ENCODE measurements around the gene CEP131. TPM values are rescaled to one million over a fixed set of nuclear protein-coding genes. Genes with fewer than 3 reads are reported as not detected.

Gene CEP131
- total and polyA plus RNA-seq, 2 donors (not counting 3 experiments of a cell fraction or from before 2014, with no cell fraction given), result 5.3 to 17.9 TPM

- no peaks in the 10 kb centered on the region for H3K9me3 ChIP-seq (replicated peaks; ENCODE audit: control insufficient read depth, insufficient read depth, low read length)
- no peaks in the 10 kb centered on the region for H3K4me1 ChIP-seq (ENCODE audit: control insufficient read depth, extremely low read depth, insufficient read depth, low read length)
- no peaks in the 10 kb centered on the region for H3K79me2 ChIP-seq (ENCODE audit: control insufficient read depth, insufficient read depth, low read length)
- CTCF ChIA-PET, result no interaction called here
- H4K20me1 ChIP-seq (replicated peaks; ENCODE audit: control insufficient read depth, extremely low read depth, insufficient read depth, low read length), result no peaks in the 10 kb centered on the region
- H3K9ac ChIP-seq (replicated peaks; ENCODE audit: extremely low read depth, insufficient read depth, low read length), result no peak overlapping the region
- TF ChIP-seq GATA2 (IDR thresholded peaks at IDR 0.05; ENCODE audit: insufficient read depth, insufficient read length, low read depth, low read length), result no peak
- TF ChIP-seq FOS (IDR thresholded peaks at IDR 0.05; ENCODE audit: borderline replicate concordance, insufficient read depth, low read length), result no peak
- no peak for TF ChIP-seq EZH2 (IDR thresholded peaks at IDR 0.05; ENCODE audit: borderline replicate concordance, low read depth, low read length, severe bottlenecking)
- no peak for TF ChIP-seq POLR2AphosphoS5 (IDR thresholded peaks at IDR 0.05; ENCODE audit: insufficient read depth, low read depth, low read length)
- TF ChIP-seq JUN (IDR thresholded peaks at IDR 0.05; ENCODE audit: borderline replicate concordance, insufficient read depth, insufficient read length, low read depth), result no peak
- TF ChIP-seq MAX (IDR thresholded peaks at IDR 0.05; ENCODE audit: insufficient read depth, insufficient read length), result no peak
- no peak for DNase-seq (ENCODE audit: low read depth, low spot score)
- H3K27me3 ChIP-seq (ENCODE audit: control insufficient read depth in 2 of 2, insufficient read depth in 2 of 2, low read length in 2 of 2), result no peaks in the 10 kb centered on the region
- no peak overlapping the region for H3K27ac ChIP-seq (ENCODE audit: insufficient read depth, low read depth, low read length)
- H3K9me1 ChIP-seq (replicated peaks; ENCODE audit: control insufficient read depth, extremely low read depth, insufficient read depth, low read length), result no peaks in the 10 kb centered on the region
- no TSS peak for BruUV-seq (replicated peaks)
- no peak for FAIRE-seq
- H3K4me3 ChIP-seq (replicated peaks in 1 of 3; ENCODE audit: insufficient read depth in 1 of 3, low read depth in 1 of 3, low read length in 3 of 3), result no peak overlapping the region
- intact Hi-C loops (cut with micrococcal nuclease), result no loop called here
- dilution Hi-C loops (cut with MboI; ENCODE audit: extremely low pct_ligation_motif_present, low sequenced_read_pairs), result no loop called here
- H3K4me2 ChIP-seq (ENCODE audit: insufficient read depth, low read length), result no peak overlapping the region
- POLR2A ChIA-PET, result no interaction called here
- peaks cover 2 to 58% of the 10 kb centered on the region in 2 experiments for H3K36me3 ChIP-seq (ENCODE audit: control insufficient read depth in 2 of 2, extremely low read depth in 1 of 2, insufficient read depth in 2 of 2, low read length in 2 of 2)
- H2AFZ ChIP-seq (ENCODE audit: low read depth, low read length), result no peak overlapping the region
Measured at GRCh38 chr17:81260641-81261040, 37.9 kb upstream of the CEP131 start.

- peaks cover 2 to 57% of the 10 kb centered on the region in 2 experiments for H3K36me3 ChIP-seq (ENCODE audit: control insufficient read depth in 2 of 2, extremely low read depth in 1 of 2, insufficient read depth in 2 of 2, low read length in 2 of 2)
- POLR2A ChIA-PET, result no interaction called here
- DNase-seq (ENCODE audit: low read depth, low spot score) (no peak), FAIRE-seq (no peak)
- no TSS peak for BruUV-seq (replicated peaks)
- intact Hi-C loops (cut with micrococcal nuclease) (no loop called here), dilution Hi-C loops (cut with MboI; ENCODE audit: extremely low pct_ligation_motif_present, low sequenced_read_pairs) (no loop called here)
- no peaks in the 10 kb centered on the region for H3K4me1 ChIP-seq (ENCODE audit: control insufficient read depth, extremely low read depth, insufficient read depth, low read length)
- no peak overlapping the region for H3K4me3 ChIP-seq (replicated peaks in 1 of 3; ENCODE audit: insufficient read depth in 1 of 3, low read depth in 1 of 3, low read length in 3 of 3)
- no peak overlapping the region for H3K4me2 ChIP-seq (ENCODE audit: insufficient read depth, low read length)
- H4K20me1 ChIP-seq (replicated peaks; ENCODE audit: control insufficient read depth, extremely low read depth, insufficient read depth, low read length), result no peaks in the 10 kb centered on the region
- H3K27me3 ChIP-seq (ENCODE audit: control insufficient read depth in 2 of 2, insufficient read depth in 2 of 2, low read length in 2 of 2), result no peaks in the 10 kb centered on the region
- TF ChIP-seq MYC (IDR thresholded peaks at IDR 0.05; ENCODE audit: low read depth, low read length) (no peak), MAX (IDR thresholded peaks at IDR 0.05; ENCODE audit: insufficient read depth, insufficient read length) (no peak), POLR2AphosphoS5 (IDR thresholded peaks at IDR 0.05; ENCODE audit: insufficient read depth, low read depth, low read length) (no peak), POLR2A (IDR thresholded peaks at IDR 0.05; ENCODE audit: low read depth, low read length) (no peak)
- H3K9me1 ChIP-seq (replicated peaks; ENCODE audit: control insufficient read depth, extremely low read depth, insufficient read depth, low read length), result no peaks in the 10 kb centered on the region
- H3K79me2 ChIP-seq (ENCODE audit: control insufficient read depth, insufficient read depth, low read length), result no peaks in the 10 kb centered on the region
- no peak overlapping the region for H2AFZ ChIP-seq (ENCODE audit: low read depth, low read length)
- CTCF ChIA-PET, result no interaction called here
- H3K27ac ChIP-seq (ENCODE audit: insufficient read depth, low read depth, low read length), result no peak overlapping the region
- no peaks in the 10 kb centered on the region for H3K9me3 ChIP-seq (replicated peaks; ENCODE audit: control insufficient read depth, insufficient read depth, low read length)
- no peak overlapping the region for H3K9ac ChIP-seq (replicated peaks; ENCODE audit: extremely low read depth, insufficient read depth, low read length)
Measured at GRCh38 chr17:81260171-81260570, 37.4 kb upstream of the CEP131 start.
